GM12875 (cell line): ENCODE measurements around the gene TSEN34.
"Not testable (repeated sequence)": the region's sequence is repeated elsewhere in the genome, so short reads cannot be mapped to it uniquely, and the experiment has no call there.

Experiments
- H3K4me3 ChIP-seq: one replicate; pipeline ENCODE4 v1.5.1; 2011; ENCODE audit warnings: low read depth, low read length, control low read depth
- CTCF ChIP-seq: IDR thresholded peaks from 2 replicates; pipeline ENCODE4 v1.5.1; 2011; ENCODE audit warnings: low read depth, mild to moderate bottlenecking, control low read depth, inconsistent platforms, low read length, moderate library complexity, borderline replicate concordance; ENCODE audit not compliant: insufficient read depth

The TSEN34 gene

DNA sequence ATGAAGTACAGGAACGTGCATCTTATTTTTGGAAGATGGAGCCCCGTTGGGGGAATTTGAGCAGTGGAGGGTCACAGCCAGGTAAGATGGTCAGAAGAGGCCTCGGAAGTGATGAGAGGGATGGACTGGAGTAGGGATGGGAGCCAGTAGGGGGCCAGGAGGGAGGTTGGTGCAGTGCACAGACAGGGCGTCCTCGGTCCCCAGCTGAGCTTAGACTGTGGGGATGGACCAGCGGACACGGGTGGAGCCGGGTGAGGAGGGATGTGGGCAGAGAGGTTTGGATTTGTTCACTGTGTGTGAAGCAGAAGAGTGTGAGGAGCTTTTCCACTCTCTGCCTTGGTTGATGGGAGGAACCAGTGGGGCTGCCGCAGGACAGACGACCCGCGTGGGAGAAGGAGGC, 20.1 kb downstream of the TSEN34 start:
- TF ChIP-seq CTCF: no peak
- H3K4me3 ChIP-seq: no peak overlapping the region

DNA sequence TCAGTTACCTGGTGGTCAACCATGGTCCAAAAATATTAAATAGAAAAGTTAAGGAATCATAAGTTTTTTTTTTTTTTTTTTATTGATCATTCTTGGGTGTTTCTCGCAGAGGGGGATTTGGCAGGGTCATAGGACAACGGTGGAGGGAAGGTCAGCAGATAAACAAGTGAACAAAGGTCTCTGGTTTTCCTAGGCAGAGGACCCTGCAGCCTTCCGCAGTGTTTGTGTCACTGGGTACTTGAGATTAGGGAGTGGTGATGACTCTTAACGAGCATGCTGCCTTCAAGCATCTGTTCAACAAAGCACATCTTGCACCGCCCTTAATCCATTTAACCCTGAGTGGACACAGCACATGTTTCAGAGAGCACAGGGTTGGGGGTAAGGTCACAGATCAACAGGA, 23.1 kb downstream of the TSEN34 start:
- not testable (repeated sequence) for H3K4me3 ChIP-seq

GRCh38 chr19:54214734-54215133, 23.6 kb downstream of the TSEN34 start:
- not testable (repeated sequence) for H3K4me3 ChIP-seq

DNA sequence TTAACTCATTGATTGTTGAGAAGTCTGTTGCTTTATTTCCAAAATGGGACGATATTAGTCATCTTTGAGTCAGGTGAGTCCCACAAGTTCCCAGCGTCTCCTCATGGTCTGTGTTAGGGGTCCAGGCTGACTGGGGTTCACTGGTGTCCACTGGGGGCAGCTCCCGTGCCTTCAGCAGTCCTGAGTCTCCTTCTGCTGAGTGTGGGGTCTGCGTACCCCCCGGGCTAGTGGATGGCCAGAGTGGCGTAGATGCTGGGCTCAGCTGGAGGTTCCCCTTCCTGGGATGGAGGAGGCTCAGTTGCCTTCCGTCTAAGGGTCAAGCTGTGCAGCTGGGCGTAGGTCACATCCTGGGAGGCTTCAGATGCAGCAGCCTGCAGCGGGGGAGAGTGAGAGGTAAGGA, 25.8 kb downstream of the TSEN34 start:
- TF ChIP-seq CTCF: no peak
- H3K4me3 ChIP-seq: no peak overlapping the region

DNA sequence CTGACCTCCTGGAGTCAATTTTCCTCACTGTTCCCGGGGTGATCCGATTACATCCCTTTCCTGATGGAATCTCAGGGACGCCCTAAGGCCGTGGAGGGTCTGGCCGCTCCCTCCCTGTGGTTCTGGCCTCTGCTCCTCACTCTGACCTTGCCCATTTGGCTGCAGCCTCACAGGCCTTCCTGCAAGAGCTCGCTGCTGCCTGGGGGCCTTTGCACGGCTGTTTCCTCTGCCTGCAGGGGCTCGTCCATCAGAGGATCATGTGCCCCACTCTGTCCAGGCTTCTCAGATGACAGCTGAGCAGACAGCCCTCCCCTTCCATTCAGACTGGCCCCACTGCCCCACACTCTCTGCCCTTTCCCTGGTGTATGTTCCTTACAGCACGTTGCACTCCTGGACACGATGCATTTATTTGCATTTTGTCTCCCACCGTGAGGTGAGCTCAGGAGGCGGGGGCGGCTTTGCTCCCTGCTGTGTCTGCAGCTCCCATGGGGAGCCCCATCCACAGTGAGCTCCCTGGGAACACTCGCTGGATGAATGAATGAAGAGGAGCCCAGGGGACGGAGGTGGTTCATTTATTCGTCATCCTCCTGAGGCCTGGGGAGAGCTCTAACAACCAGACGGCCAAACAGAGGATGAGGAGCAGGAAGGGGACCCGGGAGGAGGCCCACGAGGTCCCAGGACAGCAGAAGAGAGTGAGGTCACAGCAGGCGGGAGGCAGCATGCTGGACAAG, 26.6 kb downstream of the TSEN34 start:
- H3K4me3 ChIP-seq: not testable (repeated sequence)

- TF ChIP-seq CTCF: no peak
- no peak overlapping the region for H3K4me3 ChIP-seq
Measured at GRCh38 chr19:54218259-54218658, 27.2 kb downstream of the TSEN34 start.

DNA sequence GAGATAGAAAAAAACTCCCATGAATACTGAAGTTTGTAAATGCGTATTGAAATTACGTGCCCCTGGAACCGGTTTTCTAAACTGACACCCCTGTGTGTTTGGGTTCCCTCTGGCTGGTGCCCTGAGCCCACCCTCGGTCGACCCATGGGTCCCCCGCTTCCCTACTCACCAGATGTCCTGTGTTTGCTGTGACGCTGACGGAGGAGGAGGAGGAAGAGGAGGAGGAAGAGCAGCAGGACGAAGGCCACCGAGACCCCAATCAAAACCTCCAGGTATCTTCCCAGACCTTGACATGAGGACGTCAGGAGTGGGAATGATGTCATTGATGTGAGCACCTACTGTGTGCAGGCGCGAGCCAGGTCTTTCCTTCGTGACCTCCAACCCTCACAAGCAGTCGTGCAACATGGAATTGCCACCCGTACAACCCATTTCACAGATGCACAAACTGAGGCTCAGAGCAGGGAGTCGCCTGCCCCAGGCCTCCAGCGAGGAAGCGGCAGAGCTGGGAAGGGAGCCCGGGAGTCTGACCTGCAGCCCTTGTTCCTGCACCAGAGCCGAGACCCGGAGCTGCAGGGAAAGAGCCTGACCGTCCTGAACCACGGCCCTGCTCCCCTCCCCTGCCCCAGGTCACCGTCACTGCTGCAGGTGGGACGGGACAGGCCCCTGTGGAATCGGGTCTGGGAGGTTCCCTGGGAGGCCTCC, 28.0 kb downstream of the TSEN34 start:
- H3K4me3 ChIP-seq: no peak overlapping the region
- TF ChIP-seq CTCF: no peak

DNA sequence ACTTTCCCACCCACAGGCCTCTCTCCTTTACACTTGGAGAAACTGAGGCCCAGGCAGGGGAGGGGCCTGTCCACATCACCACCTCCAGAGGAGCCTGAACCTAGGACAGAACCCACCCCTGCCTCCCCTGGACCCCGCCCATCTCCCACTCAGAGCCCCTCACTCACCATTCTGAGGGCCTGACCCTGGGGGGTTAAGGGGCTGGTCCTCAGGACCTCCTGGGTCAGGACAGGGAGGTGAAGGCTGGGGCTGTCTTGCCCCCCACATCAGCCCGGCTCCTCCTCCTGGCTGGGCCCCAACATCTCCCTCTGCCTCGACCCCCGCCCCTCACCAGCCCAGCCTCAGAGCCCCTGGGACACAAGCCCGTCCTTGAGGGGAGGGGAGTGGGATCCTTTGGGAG, 28.6 kb downstream of the TSEN34 start:
- not testable (repeated sequence) for H3K4me3 ChIP-seq

DNA sequence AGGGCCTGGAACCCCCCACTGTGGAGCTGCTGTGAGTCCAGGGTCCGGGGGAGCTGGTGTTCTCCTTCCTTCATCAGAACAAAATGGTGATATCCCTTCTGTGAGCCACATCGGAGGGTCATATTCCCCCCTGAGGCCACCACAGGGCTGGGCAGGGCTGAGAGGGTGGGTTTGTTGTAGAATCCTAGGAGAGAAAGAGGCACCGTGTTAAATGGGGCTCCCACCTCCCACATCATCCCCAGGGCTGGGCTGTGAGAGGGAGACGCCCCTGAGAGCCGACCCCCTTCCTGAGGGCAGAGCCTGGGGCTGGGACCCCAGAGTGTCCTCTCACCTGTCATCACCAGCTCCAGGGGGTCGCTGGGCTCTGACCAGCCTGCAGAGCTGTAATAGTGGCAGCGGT, 30.8 kb downstream of the TSEN34 start:
- not testable (repeated sequence) for H3K4me3 ChIP-seq

DNA sequence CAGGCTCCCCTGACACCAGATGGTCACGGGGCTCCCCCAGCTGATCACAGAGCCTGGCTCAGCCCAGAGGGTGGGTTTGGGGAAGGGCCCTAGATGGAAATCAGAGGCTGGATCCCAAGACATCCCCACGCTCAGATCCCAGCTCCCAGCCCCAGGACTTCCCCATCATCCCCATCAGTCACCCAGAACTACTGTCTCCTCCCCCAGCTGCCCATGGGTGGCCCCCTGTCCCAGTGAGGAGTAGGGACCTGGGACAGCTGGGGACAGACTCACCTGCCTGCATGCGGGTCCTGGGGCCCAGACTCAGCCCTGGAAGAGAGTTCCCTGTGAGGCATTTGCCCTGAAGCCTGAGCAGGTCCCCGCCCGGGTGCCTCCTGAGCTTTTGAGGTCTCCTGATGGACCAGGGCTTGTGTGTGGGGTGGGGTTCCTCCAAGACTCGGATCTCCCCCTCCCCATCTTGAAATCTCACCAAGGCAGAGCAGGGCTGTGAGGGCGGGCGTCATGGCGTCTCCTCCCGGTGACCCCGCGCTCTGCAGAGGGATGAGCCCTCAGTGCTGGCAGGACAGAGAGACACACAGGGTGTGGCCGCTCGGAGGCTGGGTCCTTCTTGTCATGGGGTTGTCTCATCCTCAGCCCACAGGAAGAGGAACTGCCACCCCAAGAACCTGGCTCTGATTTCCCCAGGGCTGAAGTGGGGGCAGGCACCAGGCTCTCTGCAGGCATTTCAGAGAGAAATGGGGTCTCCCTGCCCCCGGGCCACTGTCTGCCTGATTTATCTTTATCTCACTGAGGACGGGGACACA, 31.6 kb downstream of the TSEN34 start, which contains the start of gene LILRB3:
Gene LILRB3 (minus strand): TSS at position 534 of the 803 bp plus-strand sequence. CDS start 31 bp downstream, at position 503.
- not testable (repeated sequence) for H3K4me3 ChIP-seq

DNA sequence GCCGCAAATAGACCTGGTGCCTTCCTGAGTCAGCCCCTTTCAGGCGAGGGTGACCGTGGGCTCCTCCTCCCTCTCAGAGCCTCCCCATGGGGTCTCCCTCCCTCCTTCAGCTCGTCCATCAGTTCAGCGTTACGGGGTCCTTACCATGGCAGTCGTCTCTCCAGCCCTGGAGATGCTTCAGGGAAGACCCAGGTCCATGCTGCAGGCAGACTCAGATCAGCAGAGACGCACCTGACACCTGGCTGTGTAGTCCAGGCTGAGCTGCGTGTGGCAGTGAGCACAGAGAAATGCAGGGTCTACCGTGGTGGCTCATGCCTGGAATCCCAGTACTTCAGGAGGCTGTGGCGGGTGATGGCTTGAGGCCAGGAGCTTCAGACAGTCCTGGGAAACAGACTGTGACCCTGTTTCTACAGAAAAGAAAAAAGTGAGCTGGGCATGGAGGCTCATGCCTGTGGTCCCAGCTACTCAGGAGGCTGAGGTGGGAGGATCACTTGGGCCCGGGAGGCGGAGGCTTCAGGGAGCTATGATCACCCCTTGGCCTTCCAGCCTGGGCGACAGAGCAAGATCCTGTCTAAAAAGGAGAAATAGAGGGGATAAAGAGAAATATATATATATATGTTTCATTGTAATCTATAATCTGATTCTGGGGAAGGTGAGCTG, 32.3 kb downstream of the TSEN34 start:
- H3K4me3 ChIP-seq: not testable (repeated sequence)

DNA sequence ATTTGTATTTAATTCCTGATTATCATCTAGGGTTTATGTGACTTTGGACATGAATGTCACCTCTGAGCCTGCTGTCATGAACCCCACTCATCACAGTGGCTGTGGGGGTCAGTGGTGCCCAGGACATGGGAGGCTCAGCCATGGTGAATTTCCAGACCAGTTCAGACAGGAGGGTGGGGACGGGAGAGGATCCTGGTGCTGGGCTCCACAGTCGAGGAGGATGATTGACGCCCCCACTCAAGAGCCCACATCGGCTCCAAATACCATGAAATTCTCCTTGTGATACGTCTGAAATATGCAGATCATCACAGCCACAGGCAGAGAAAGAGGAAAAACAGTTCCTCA, 32.8 kb downstream of the TSEN34 start:
- not testable (repeated sequence) for H3K4me3 ChIP-seq

DNA sequence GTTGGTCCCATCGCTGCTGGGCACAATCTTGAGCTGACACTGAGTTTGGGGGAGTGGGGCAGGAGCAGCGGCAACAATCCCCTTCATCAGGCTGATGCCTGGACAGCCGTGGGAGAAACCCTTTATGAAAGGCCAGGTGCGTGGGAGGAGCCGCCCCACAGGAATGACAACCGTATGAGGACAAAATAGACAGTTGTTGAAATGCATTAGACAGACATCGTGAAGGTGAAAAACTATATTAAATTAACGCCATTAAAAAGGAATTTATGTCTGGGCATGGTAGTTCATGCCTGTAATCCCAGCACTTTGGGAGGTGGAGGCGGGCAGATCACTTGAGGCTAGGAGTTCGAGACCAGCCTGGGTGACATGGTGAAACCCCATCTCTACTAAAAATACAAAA, 33.5 kb downstream of the TSEN34 start:
- H3K4me3 ChIP-seq: not testable (repeated sequence)
